IMR-90 (cell line): Measurements from ENCODE around the gene PLXDC2.

Experiments
- CEBPB ChIP-seq: IDR thresholded peaks from 2 replicates; pipeline ENCODE4 v1.6.1; 2012; ENCODE audit warnings: low read depth, low read length, improper control_type of control experiment
- CTCF ChIP-seq: conservative IDR thresholded peaks from 2 replicates; pipeline ENCODE4 v1.5.1; 2012; ENCODE audit warnings: mild to moderate bottlenecking, low read depth, low read length, improper control_type of control experiment
- FOS ChIP-seq: fragments of 150-350 bp; IDR thresholded peaks from 2 replicates; pipeline ENCODE4 v1.6.1; 2016; ENCODE audit warnings: low read depth, low read length
- MXI1 ChIP-seq: IDR thresholded peaks from 2 replicates; pipeline ENCODE4 v1.6.1; 2012; ENCODE audit warnings: low read depth, mild to moderate bottlenecking, low read length, moderate library complexity, borderline replicate concordance
- POLR2A ChIP-seq: IDR thresholded peaks from 2 replicates; pipeline ENCODE4 v1.6.1; 2012; ENCODE audit warnings: mild to moderate bottlenecking, low read depth, low read length
- RAD21 ChIP-seq: IDR thresholded peaks from 2 replicates; pipeline ENCODE4 v1.6.1; 2012; ENCODE audit warnings: low read length, improper control_type of control experiment
- RCOR1 ChIP-seq: IDR thresholded peaks from 2 replicates; pipeline ENCODE4 v1.6.1; 2012; ENCODE audit warnings: mild to moderate bottlenecking, low read length, improper control_type of control experiment; ENCODE audit not compliant: insufficient replicate concordance
- RFX5 ChIP-seq: IDR thresholded peaks from 2 replicates; pipeline ENCODE4 v1.8.0; 2012; ENCODE audit warnings: low read depth, mild to moderate bottlenecking, low read length, moderate library complexity
- SMC3 ChIP-seq: fragments of 150-350 bp; IDR thresholded peaks from 2 replicates; pipeline ENCODE4 v1.6.1; 2016; ENCODE audit warnings: low read depth, mild to moderate bottlenecking, antibody characterized with exemption, low read length, moderate library complexity
- USF2 ChIP-seq: fragments of 150-350 bp; IDR thresholded peaks from 2 replicates; pipeline ENCODE4 v1.6.1; 2017; ENCODE audit warnings: mild to moderate bottlenecking, antibody characterized with exemption, low read length, low read depth

DNA sequence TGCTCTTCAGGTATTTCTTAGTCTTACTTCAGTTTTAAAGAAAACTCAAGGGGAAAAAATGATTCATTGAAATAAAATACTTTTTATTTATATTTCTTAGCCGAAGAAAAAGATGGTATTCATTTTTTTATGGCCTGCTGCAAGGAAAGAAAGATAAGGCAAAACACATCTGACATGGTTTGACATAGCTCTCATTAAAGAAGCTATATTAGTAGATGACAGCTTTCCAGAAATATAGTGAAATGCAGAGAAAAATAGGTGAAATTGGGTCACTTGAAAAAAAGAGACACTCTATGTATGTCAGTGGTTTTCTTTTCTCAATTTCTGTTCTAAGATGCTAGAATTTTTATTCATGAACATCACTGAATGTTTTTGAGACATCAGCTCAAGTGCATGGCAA lies 438.3 kb downstream of the PLXDC2 start:
- TF ChIP-seq CTCF (no peak), MXI1 (no peak), RCOR1 (no peak), RFX5 (no peak), POLR2A (no peak), FOS (no peak), CEBPB (no peak), RAD21 (no peak), SMC3 (no peak), USF2 (no peak)
